GM19467 (cell line): ENCODE measurements around the gene MUC4.
A peak's percentile ranks its signal among the peaks of the same experiment; 100 is the strongest.

Source experiments
- ATAC-seq: cut with Tn5 transposase; IDR thresholded peaks from one replicate; pipeline ENCODE4 v1.9.1; 2021; ENCODE audit warnings: mild to moderate bottlenecking, moderate library complexity; ENCODE audit not compliant: unreplicated experiment

The MUC4 gene, protein sequence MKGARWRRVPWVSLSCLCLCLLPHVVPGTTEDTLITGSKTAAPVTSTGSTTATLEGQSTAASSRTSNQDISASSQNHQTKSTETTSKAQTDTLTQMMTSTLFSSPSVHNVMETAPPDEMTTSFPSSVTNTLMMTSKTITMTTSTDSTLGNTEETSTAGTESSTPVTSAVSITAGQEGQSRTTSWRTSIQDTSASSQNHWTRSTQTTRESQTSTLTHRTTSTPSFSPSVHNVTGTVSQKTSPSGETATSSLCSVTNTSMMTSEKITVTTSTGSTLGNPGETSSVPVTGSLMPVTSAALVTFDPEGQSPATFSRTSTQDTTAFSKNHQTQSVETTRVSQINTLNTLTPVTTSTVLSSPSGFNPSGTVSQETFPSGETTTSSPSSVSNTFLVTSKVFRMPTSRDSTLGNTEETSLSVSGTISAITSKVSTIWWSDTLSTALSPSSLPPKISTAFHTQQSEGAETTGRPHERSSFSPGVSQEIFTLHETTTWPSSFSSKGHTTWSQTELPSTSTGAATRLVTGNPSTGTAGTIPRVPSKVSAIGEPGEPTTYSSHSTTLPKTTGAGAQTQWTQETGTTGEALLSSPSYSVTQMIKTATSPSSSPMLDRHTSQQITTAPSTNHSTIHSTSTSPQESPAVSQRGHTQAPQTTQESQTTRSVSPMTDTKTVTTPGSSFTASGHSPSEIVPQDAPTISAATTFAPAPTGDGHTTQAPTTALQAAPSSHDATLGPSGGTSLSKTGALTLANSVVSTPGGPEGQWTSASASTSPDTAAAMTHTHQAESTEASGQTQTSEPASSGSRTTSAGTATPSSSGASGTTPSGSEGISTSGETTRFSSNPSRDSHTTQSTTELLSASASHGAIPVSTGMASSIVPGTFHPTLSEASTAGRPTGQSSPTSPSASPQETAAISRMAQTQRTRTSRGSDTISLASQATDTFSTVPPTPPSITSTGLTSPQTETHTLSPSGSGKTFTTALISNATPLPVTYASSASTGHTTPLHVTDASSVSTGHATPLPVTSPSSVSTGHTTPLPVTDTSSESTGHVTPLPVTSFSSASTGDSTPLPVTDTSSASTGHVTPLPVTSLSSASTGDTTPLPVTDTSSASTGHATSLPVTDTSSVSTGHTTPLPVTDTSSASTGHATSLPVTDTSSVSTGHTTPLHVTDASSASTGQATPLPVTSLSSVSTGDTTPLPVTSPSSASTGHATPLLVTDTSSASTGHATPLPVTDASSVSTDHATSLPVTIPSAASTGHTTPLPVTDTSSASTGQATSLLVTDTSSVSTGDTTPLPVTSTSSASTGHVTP (N-terminal part only)

DNA sequence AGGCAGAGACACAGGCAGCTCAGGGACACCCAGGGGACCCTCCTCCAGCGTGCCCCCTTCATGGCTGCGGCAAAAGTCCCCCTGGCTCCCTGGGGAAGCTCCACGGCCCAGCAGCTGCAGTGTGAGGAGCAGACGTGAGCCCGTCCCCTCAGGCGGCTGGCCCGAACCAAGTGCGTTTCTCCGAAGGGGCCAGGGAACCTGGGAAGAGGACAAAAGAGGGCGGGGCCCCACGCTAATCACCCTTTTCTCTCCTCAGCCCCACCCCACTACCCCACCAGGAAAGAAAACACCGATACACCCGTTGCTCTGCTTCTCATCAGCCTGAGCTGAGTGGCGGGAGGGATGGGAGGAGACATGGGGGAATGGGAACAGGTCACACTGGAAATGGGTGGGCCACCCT is at the start of gene MUC4:
Gene MUC4 (minus strand): TSS at position 174 of the 400 bp plus-strand sequence. CDS start 112 bp downstream, at position 62.
- ATAC-seq, result no peak

GRCh38 chr3:195860456-195860855 is 48.7 kb upstream of the MUC4 start:
- no peak for ATAC-seq

- no peak for ATAC-seq
Measured at GRCh38 chr3:195859846-195860411, 48.2 kb upstream of the MUC4 start.

GRCh38 chr3:195859061-195859845 is 47.5 kb upstream of the MUC4 start:
- no peak for ATAC-seq

GRCh38 chr3:195856410-195857084 is 44.8 kb upstream of the MUC4 start:
- no peak for ATAC-seq

DNA sequence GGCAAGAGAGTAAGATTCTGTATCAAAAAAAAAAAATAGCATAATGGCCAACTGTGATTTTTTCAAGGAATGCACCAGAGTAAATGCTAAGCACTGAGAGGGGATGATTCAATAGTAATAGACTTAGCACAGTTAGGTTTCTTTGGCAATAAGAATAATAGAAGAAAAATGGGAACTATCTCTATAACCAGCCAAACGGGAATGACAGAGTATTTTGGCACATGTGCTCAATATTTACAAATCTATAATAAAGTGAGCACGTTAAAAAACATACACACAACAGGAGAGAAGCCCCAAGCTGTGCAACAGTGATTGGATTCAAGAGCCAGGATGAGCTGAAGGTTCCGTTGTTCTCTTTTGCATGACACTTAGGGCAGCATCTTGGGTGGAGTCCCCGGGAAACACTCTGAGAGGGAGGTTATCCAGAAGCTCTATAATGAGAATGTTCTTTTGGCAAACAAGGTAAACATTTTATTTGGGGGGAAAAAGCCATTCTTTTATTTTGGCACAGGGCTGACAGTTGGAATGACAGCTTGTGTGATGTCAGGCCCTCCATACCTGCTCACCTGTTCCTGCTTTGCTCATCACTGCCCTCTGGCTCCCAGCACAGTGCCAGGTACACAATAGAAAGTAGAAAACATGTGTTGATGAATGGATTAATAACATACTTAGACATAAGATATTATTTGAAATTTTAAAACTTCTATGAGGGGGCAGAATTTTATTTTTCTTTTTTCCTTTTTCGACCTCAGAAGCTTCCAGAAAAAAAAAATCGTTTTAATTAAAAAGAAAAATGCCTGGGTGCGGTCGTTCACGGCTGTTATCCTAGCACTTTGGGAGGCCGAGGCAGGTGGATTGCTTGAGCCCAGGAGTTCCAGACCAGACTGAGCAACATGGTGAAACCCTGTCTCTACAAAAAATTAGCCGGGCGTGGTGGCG is 44.0 kb upstream of the MUC4 start:
- ATAC-seq, result no peak

DNA sequence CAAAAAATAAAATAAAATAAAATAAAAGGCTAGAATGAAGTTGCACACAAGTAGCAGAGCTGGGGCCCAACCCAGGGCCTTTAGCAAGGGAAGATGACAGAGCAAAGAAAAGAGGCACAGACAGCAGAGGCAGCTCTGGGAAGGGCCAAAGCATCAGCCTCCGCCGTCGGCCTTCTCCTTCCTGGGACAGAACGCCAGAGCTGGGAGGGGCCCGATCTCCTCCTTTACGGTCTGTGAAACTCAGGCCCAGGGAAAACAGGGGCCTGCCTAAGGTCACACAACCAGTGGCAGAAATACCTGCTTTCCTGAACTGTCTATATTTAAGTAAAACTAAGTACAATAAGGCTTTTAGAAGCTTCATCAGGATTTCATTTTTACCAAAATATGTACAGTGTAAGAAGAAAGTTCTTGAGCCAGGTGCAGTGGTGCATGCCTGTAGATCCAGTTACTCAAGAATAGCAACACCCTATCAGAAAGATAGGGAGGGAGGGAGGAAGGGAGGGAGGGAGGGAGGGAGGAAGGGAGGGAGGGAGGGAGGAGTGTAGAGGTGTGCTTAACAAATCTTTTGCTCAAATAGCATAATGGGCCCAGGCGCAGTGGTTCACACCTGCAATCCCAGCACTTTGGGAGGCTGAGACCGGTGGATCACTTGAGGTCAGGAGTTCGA is 43.0 kb upstream of the MUC4 start:
- ATAC-seq, result no peak

- no peak for ATAC-seq
Measured at GRCh38 chr3:195853996-195854395, 42.3 kb upstream of the MUC4 start.

GRCh38 chr3:195853036-195853435 is 41.3 kb upstream of the MUC4 start:
- no peak for ATAC-seq

GRCh38 chr3:195850857-195851543 is 39.3 kb upstream of the MUC4 start:
- ATAC-seq, result peak; percentile 89

GRCh38 chr3:195849322-195850074 is 37.8 kb upstream of the MUC4 start:
- no peak for ATAC-seq

DNA sequence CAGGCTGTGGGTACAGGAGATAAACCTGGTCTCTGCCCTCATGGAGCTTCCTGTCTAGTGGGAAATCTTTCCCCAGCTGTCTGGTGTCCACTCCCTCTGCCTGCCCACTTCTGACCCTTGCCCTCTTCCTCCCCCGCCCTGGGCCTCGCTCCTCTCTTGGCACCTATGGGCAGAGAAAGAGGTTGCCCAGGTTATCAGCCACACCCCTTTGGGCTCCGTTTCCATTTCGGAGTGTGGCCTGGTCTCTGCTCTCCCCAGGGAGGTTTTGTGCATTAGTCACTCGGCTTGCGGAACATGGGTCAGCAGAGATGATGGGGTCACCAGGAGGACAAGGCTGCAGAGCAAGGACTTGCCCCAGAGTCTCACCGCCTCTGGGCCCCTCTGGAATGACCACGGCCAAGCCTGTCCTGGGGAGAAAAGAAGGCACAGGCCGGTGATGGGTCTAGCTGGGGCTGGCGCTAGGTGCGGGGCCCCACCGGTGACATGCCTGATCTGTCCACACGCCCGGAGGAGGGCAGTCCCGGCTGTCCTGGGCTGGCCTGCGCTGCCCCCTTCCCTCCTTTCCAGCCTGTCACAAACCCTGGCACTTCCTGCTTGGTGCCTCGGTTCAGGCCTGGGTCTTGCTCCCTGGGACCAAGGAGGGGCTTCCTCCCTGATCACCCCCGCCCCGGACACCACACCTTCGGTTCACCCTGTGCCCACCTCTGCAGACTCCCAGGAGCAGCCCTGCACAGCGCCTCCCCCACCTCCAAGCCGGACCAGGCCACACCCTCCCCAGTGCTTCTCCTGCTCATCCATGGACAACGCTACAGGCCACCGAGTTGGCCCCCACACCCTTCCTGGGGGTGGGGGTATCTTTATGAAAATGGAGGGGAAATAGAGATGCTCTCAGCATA is 35.6 kb upstream of the MUC4 start:
- ATAC-seq, result no peak

DNA sequence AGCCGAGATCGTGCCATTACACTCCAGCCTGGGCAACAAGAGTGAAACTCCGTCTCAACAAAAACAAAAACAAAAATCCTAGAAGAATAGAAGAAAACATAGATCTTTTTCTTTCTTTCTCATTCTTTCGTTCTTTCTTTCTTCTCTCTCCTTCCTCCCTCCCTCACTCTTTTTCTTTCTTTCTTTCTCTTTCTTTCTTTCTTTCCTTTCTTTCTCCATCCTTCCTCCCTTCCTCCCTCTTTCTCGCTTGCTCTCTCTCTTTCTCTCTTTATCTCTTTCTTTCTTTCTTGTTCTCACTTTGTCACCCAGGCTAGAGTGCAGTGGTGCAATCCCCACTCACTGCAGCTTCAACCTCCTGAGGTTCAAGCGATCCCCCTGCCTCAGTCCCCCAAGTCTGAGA is 33.8 kb upstream of the MUC4 start:
- no peak for ATAC-seq

GRCh38 chr3:195844671-195845218 is 33.0 kb upstream of the MUC4 start:
- ATAC-seq, result no peak
